ENCODE results near the gene SCARF2.
"Not testable (repeated sequence)": the region's sequence is repeated elsewhere in the genome, so short reads cannot be mapped to it uniquely, and the experiment has no call there.

Gene SCARF2

GRCh38 chr22:20437613-20438426 lies at the start of gene SCARF2:
TSS of gene SCARF2 (minus strand) at chr22:20437825. CDS start at chr22:20437754, 71 bp downstream.
- DNase-seq, result no peak

- no peak for DNase-seq
Observed at GRCh38 chr22:20486229-20486628, 48.6 kb upstream of the SCARF2 start.

- DNase-seq, result no peak
Observed at GRCh38 chr22:20484948-20485683, 47.5 kb upstream of the SCARF2 start.

- no peak for DNase-seq
Observed at GRCh38 chr22:20483771-20484170, 46.1 kb upstream of the SCARF2 start.

GRCh38 chr22:20483143-20483506 lies 45.5 kb upstream of the SCARF2 start:
- DNase-seq, result not testable (repeated sequence)

- DNase-seq, result no peak
Observed at GRCh38 chr22:20479612-20480196, 42.1 kb upstream of the SCARF2 start.

- DNase-seq, result not testable (repeated sequence)
Observed at GRCh38 chr22:20478059-20478458, 40.4 kb upstream of the SCARF2 start.

- DNase-seq, result not testable (repeated sequence)
Observed at GRCh38 chr22:20475569-20475968, 37.9 kb upstream of the SCARF2 start.

GRCh38 chr22:20475115-20475436 lies 37.5 kb upstream of the SCARF2 start:
- no peak for DNase-seq

- no peak for DNase-seq
Observed at GRCh38 chr22:20472629-20473442, 35.2 kb upstream of the SCARF2 start.

- no peak for DNase-seq
Observed at GRCh38 chr22:20471126-20471833, 33.7 kb upstream of the SCARF2 start.

GRCh38 chr22:20470525-20470924 lies 32.9 kb upstream of the SCARF2 start:
- not testable (repeated sequence) for DNase-seq

GRCh38 chr22:20469110-20469868 lies 31.7 kb upstream of the SCARF2 start:
- DNase-seq, result no peak

GRCh38 chr22:20466659-20467379 lies 29.2 kb upstream of the SCARF2 start:
- DNase-seq, result no peak

GRCh38 chr22:20465759-20466077 lies 28.1 kb upstream of the SCARF2 start:
- no peak for DNase-seq

- DNase-seq, result no peak
Observed at GRCh38 chr22:20464912-20465758, 27.5 kb upstream of the SCARF2 start.

- no peak for DNase-seq
Observed at GRCh38 chr22:20464096-20464614, 26.5 kb upstream of the SCARF2 start.

- peak; percentile 62 for DNase-seq
Observed at GRCh38 chr22:20463324-20464095, 25.9 kb upstream of the SCARF2 start.

- DNase-seq, result no peak
Observed at GRCh38 chr22:20459862-20460261, 22.2 kb upstream of the SCARF2 start.
